Measurements from ENCODE around the gene ABCD1.

DNA sequence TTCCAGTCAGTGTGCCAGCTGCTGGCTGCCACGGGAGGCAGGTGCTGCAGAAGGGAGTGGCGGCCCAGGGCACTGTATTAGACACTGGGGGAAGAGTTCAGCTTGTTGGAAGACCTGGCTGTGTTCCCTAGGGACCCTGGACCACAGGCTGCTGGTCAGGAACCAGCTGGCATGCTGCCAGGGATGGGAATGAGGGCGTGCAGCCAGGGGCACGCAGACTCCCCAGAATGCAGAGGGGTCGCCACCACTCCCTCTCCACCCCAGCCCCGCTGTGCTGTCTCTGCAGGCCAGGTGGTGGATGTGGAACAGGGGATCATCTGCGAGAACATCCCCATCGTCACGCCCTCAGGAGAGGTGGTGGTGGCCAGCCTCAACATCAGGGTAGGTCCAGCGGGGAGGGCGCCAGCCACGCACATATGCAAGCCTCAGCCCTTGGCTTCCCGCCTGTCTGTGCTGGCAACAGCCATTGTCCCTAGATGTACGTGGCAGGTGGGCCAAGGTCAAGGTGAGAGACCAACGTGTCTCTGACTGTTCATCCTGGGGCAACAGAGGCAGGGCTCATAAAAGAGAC lies 12.3 kb downstream of the ABCD1 start:
- TF ChIP-seq, protein P1, sequence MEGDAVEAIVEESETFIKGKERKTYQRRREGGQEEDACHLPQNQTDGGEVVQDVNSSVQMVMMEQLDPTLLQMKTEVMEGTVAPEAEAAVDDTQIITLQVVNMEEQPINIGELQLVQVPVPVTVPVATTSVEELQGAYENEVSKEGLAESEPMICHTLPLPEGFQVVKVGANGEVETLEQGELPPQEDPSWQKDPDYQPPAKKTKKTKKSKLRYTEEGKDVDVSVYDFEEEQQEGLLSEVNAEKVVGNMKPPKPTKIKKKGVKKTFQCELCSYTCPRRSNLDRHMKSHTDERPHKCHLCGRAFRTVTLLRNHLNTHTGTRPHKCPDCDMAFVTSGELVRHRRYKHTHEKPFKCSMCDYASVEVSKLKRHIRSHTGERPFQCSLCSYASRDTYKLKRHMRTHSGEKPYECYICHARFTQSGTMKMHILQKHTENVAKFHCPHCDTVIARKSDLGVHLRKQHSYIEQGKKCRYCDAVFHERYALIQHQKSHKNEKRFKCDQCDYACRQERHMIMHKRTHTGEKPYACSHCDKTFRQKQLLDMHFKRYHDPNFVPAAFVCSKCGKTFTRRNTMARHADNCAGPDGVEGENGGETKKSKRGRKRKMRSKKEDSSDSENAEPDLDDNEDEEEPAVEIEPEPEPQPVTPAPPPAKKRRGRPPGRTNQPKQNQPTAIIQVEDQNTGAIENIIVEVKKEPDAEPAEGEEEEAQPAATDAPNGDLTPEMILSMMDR (IDR thresholded peaks at IDR 0.05) = no peak
- TF ChIP-seq POLR2A (IDR thresholded peaks at IDR 0.05) = no peak

Measured in uterus (tissue), 2 donors.